Hypothalamus (tissue), 51 donors: ENCODE data around the gene SPSB4.
"Not testable (repeated sequence)": the region's sequence is repeated elsewhere in the genome, so short reads cannot be mapped to it uniquely, and the experiment has no call there.

Experiments used
- DNase-seq, 51 donors: peaks; one replicate each; lab custom pipeline; 2025; lab: John Stamatoyannopoulos, UW

Gene SPSB4

DNA sequence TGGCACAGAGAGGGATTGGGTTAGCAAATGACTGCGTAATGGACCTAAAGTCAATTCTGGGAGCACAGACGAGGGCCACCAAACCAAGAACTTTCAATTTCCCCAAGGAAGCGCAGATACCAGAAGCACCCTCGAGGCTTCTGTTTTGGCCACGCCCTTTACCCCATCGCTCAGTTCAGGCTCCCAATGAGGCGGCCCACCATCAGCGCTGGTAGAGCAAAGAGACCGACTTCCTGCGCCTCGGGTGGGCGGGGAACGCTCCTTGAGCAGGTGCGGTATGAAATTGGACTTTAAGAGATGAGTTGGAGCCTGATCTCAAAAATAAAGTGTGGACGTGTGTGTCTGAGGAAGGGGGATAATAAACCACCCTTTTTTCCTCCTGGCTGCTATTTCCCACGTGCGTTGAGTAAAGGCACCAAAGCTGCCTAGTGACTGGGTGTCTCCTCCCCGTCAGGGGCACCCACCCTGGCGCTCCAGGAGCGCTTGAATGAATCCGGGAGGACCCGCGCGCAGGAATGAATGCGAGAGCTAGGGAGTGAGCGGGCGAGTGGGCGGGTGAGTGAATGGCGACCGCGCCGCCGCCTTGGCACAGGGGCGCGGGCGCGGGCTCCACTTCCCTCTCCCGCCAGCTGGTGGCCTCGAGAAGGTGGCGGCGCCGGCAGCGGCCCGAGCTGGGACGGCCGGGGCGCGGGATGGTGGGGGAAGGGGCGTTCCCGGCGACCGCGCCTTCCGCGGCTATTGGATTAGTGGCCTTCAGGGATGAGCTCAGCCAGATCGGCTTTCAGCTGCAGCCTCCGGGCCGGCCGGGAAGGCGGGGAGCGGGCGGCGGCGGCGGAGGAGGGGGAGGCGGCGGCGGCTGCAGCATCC is at the start of gene SPSB4:
SPSB4 (plus strand) TSS at position 772 of the 867 bp plus-strand sequence. CDS start 14,758 bp downstream, outside the sequence.
- peak in 12 of 51 donors; percentile 6 to 47 (median 14) for DNase-seq

DNA sequence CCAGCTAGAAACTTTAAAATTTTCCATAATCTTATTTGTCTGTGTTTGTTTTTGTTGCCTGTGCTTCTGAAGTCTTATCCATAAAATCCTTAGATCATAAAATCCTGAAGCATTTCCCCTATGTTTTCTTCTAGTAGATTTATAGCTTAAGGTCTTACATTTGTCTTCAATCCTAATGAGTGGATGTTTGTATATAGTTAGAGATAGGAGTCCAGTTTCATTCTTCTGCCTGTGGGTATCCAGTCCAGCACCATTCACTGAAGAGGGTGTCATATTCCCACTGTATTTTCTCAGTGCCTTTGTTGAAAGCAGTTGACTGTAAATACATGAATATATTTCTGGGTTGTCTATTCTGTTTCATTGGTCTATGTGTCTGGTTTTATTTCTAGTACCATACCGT is 44.8 kb upstream of the SPSB4 start:
- DNase-seq: no peak

DNA sequence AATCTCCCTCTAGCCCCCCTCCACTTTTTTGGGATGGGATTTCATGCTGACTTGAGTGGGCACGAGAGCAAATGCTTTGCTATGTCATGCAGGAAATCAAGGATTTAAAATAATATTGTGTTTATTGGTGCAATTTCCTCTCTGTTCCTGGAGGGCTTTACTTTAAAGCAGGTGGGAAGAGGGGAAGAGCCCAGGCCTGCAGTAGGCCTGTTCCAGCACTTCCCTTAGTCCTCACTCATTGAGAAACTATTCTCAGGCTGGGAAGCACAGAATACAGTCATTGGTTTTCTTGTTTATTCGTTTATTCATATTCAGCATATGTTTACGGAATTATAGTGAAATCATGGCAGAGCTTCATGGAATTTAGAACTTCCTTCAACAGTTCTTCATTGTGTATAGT is 41.7 kb upstream of the SPSB4 start:
- DNase-seq: no peak

DNA sequence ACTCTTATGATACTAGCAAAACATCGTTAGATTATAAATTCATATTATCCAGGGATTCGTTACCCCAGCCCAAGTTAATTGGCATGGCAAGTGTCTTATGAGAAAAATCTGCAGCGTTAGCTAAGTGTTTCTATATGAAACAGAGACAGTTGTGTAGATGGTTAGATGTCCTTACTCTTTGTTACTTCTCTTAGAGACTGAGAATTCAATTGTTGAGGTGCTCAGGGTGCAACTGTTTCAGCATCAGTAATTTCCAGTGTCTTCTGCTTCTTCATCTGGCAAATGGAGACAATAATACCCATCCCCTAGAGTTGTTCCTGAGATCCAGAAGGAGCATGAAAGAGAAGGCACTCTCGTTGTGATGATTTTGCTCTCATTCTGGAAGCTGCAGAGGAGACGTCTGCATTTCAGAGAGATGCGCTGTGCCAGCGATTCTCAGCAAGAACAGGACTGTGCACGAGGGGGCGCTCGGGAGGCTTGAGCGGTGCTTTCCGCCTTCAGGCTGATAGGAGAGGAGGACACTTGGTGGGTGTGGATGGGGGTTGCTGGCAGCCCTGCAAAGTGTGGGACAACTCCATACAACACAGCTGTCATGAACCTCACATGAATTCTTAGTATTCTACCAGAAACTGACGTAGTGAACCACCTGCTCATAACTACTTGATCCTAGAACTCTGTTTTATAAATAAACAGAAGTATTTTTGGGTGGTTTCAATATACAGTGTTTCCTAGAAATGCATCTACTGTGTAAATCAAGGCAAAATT is 39.7 kb upstream of the SPSB4 start:
- DNase-seq: peak in 46 of 51 donors; percentile 2 to 79 (median 40)

DNA sequence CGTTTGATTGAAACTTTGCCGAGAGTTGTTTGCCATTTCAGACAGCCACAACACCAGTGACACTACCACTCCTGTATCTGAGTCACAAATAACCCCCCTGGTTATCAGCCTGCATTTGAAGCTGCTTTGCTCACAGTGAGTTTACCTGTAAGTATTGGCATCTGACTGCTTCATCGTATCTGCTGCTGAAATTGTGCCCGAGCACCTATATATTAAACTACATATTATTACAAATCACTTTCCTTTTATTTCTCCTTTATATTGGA is 39.2 kb upstream of the SPSB4 start:
- no peak for DNase-seq

DNA sequence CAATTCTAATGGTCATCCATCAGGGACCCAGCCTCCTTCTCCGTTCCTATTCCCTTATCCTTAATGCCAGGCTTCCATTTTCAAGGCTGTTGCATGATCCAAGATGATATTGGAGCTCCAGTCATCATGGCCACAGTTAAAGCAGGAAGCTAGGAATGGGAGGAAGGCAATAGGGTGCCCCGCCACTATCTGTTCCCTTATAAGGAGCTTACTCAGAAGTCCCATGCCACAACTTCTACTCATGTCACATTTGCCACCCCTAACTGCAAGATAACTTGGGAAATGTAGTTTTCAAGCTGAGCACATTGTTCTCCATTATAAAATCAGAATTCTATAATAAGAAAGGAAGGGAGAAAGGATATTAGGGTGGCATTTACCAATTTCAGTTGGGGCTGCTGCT is 38.6 kb upstream of the SPSB4 start:
- DNase-seq: no peak

- no peak for DNase-seq
These were observed 35.7 kb upstream of the SPSB4 start for GRCh38 chr3:141015481-141015880.

- not testable (repeated sequence) for DNase-seq
These were observed 33.5 kb upstream of the SPSB4 start for GRCh38 chr3:141017366-141018322.

GRCh38 chr3:141019244-141019643 is 31.9 kb upstream of the SPSB4 start:
- DNase-seq: no peak

DNA sequence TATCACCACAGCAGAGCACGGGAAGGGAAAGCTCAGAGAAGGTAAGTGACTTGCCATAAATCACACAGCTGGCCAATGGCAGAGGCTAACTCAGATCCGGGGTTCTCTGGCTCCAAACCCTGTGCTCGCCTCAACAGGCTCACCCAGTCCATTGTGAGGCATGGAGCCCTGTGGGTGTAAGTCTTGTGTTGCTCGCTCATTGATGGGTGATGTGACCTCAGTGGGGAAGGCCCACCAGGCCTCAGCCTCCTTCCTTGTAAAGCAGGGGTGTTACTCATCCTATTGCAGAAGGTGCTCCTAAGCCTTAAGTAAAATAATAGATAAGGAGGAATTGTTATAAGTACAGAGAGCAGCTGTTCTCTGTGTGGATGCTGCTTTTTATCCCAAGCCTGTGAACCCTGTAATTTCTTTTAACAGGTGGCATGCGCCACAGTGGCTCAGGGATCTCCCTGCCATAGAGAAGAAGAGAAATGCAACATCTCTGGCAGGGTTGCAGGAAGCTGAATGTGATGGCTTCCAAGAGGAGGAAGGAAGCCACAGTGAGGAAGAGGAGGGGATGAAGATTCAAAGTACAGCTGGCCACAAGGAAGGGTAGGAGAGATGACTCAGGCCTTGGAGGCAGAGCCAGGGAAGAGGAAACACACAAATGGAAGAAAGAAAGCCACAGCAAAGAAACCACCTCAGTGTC is 30.9 kb upstream of the SPSB4 start:
- DNase-seq: no peak

GRCh38 chr3:141021261-141021660 is 29.9 kb upstream of the SPSB4 start:
- no peak for DNase-seq

DNA sequence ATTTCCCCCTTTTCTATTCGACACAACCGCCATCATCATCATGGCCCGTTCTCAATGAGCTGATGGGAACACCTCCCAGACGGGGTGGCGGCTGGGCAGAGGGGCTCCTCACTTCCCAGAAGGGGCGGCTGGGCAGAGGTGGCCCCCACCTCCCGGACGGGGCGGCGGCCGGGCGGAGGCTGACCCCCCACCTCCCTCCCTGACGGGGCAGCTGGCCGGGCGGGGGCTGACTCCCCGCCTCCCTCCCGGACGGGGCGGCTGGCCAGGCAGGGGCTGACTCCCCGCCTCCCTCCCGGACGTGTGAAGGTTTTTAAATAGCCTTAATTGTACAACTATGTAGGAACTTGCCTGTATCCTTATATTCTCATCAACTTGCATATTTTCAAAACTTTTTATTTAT is 20.9 kb upstream of the SPSB4 start:
- no peak for DNase-seq

DNA sequence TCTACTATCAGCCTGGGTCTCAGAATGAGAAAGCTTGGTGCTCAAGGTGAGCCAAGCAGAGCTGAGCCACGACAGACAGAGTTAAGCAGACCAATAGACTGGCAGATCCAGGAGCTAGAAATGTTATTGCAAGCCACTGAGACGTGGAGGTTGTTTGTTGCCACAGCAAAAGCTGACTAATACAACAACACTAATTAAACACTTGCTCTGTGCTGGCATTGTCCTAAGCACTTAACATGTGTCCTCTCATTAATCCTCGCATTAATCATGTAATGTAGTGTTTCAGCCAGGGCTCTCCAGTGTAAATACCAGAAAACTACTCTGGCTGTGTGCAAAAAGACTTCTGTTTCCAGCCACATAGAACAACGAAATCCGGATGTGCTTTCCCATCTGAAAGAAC is 11.6 kb upstream of the SPSB4 start:
- DNase-seq: no peak

DNA sequence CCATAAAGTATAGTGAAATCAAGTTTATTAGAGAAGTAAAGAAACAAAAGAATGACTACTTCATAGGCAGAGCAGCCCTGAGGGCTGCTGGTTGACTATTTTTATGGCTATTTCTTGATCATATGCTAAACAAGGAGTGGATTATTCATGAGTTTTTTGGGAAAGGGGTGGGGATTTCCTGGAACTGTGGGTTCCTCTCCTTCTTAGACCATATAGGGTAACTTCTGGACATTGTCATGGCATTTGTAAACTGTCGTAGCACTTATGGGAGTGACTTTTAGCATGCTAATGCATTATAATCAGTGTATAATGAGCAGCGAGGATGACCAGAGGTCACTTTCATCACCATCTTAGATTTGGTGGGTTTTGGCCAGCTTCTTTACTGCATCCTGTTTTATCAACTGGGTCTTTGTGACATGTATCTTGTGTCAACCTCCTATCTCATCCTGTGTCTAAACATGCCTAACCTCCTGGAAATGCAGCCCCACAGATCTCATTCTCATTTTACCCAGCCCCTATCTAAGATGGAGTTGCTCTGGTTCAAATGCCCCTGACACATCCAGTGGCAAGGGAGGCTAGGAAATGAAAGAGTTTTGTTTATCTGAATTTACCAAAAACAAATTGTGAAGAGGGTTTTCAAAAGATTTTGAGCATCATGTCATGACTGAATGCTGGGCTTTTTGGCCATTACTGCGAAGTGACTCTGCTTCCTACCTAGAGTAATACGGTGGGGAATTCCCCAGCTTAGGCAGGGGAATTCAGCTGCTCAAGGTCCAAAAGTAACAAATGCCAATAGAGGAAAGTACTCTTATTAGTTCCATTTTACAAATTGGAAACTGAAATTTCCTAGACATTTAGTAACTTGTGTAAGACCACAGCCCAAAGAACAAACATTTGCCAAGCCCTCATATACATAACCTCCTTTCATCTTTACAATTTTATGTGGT is 6.2 kb upstream of the SPSB4 start:
- no peak for DNase-seq

DNA sequence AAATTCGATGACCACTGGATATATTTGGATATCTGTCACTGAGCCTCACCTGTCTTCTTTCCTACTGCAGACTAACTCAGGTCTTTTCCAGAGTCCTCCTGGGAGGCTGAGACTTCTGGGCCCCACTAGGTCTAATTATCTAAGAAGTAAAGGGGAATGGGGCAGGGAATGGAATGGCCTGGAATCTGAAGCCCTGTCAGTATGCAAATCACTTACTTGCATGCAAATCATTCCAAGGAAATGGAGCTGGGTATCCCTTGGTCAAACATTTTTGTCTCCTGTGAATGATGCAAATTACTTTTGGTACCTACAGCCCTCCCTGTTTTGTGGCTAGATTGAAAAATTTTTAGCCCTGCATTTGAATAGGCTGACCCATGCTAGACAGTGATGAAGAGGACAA is 5.3 kb upstream of the SPSB4 start:
- DNase-seq: no peak

DNA sequence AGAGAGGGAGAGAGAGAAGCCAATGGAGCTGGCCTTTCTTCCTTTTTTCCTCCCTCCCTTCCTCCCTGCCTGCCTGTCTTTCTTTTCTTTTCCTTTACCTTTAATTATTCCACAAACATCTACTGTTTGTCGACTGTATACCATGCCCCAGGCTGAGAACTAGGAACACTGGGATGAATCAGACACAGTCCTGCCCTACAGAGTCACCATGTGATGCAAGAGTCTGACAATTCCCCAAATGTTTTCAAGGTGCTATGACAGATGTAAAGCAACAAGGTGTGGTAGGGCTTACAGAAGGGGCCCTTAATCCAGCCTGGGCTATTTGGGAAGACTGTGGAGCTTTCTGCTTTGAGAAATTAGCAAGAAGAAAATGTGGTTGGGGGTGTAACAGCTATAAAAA is 4.0 kb upstream of the SPSB4 start:
- no peak for DNase-seq

- no peak for DNase-seq
These were observed 1.5 kb upstream of the SPSB4 start for GRCh38 chr3:141049681-141050080.

- DNase-seq: peak in 1 of 51 donors; percentile 16
These were observed 475 bp downstream of the SPSB4 start for GRCh38 chr3:141051443-141052200.
